ENCODE measurements around the gene NDUFS7. TPM values are rescaled to one million over a fixed set of nuclear protein-coding genes. Genes with fewer than 3 reads are reported as not detected.
A peak's percentile ranks its signal among the peaks of the same experiment; 100 is the strongest.

The NDUFS7 gene
- total RNA-seq, 1 donor from 2014 or later: 98.8 TPM

DNA sequence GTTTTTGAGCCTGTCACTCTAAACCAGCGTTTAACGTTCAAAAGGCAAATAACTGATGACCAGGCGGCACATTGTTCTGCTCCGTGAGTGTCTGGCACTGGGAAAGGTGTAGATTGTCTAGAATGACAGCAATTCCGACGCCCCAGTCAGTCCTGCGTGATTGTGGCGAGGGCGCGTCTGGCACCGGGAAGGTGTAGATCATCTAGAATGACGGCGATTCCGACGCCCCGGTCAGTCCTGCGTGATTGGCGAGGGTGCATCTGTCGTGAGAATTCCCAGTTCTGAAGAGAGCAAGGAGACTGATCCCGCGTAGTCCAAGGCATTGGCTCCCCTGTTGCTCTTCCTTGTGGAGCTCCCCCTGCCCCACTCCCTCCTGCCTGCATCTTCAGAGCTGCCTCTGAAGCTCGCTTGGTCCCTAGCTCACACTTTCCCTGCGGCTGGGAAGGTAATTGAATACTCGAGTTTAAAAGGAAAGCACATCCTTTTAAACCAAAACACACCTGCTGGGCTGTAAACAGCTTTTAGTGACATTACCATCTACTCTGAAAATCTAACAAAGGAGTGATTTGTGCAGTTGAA is 26.1 kb upstream of the NDUFS7 start:
- no peaks in the 10 kb centered on the region for H3K9me3 Mint-ChIP-seq
- peaks cover 23% of the 10 kb centered on the region for H3K36me3 Mint-ChIP-seq (ENCODE audit: low read depth)
- H3K4me3 Mint-ChIP-seq: no peak overlapping the region
- H3K27ac Mint-ChIP-seq: no peak overlapping the region
- DNase-seq (ENCODE audit: low spot score): no peak
- H3K4me1 Mint-ChIP-seq (ENCODE audit: low read depth): peaks cover 19% of the 10 kb centered on the region
- H3K27me3 Mint-ChIP-seq (ENCODE audit: insufficient read depth): no peaks in the 10 kb centered on the region
- intact Hi-C loops (cut with micrococcal nuclease): no loop called here

DNA sequence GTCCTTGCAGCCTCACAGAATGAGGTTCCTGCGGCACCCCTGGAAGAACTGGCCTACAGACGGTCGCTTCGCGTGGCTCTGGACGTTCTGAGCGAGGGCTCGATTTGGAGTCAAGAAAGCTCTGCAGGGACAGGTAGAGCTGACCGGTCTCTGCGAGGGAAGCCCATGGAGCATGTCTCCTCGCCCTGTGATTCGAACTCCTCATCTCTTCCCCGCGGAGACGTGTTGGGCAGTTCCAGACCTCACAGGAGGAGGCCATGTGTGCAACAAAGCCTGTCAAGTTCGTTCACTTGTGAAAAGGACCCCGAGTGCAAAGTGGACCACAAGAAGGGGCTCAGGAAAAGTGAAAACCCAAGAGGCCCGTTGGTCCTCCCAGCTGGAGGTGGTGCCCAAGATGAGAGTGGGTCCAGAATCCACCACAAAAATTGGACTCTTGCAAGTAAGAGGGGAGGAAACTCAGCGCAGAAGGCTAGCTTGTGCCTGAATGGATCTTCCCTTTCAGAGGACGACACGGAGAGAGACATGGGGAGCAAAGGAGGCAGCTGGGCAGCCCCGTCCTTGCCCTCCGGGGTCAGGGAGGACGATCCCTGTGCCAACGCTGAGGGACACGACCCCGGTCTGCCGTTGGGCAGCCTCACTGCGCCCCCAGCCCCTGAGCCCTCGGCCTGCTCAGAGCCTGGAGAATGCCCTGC is 23.4 kb upstream of the NDUFS7 start:
- H3K27ac Mint-ChIP-seq: no peak overlapping the region
- no peaks in the 10 kb centered on the region for H3K9me3 Mint-ChIP-seq
- no peaks in the 10 kb centered on the region for H3K27me3 Mint-ChIP-seq (ENCODE audit: insufficient read depth)
- no peak overlapping the region for H3K4me3 Mint-ChIP-seq
- peaks cover 39% of the 10 kb centered on the region for H3K4me1 Mint-ChIP-seq (ENCODE audit: low read depth)
- peaks cover 27% of the 10 kb centered on the region for H3K36me3 Mint-ChIP-seq (ENCODE audit: low read depth)
- no peak for DNase-seq (ENCODE audit: low spot score)
- intact Hi-C loops (cut with micrococcal nuclease): no loop called here

DNA sequence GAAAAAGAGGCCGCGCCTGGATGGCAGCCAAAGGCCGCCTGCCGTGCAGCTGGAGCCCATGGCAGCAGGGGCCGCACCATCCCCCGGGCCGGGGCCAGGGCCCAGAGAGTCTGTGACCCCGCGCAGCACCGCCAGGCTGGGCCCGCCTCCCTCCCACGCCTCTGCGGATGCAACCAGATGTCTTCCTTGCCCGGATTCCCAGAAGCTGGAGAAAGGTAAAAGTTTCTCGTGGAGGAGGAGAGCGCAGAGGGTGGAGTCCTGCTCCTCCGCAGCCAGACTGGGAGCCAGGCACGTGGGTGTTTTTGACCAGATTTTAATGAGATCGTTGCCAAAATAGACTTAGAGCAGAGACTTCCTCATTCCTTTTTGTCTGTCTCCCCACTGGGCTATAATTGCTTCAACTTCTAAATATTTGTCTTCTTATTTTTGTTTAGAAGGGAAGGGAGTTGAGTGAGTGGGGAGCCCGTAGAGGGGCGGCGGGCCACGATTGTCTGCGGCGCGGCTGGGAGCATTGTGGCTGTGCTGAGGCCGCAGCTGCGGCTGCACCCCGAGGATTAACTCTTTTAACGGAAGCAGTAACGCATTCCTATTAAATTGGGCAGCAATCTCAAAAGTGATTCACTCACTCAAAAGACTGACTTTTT is 22.8 kb upstream of the NDUFS7 start:
- peaks cover 25% of the 10 kb centered on the region for H3K36me3 Mint-ChIP-seq (ENCODE audit: low read depth)

DNA sequence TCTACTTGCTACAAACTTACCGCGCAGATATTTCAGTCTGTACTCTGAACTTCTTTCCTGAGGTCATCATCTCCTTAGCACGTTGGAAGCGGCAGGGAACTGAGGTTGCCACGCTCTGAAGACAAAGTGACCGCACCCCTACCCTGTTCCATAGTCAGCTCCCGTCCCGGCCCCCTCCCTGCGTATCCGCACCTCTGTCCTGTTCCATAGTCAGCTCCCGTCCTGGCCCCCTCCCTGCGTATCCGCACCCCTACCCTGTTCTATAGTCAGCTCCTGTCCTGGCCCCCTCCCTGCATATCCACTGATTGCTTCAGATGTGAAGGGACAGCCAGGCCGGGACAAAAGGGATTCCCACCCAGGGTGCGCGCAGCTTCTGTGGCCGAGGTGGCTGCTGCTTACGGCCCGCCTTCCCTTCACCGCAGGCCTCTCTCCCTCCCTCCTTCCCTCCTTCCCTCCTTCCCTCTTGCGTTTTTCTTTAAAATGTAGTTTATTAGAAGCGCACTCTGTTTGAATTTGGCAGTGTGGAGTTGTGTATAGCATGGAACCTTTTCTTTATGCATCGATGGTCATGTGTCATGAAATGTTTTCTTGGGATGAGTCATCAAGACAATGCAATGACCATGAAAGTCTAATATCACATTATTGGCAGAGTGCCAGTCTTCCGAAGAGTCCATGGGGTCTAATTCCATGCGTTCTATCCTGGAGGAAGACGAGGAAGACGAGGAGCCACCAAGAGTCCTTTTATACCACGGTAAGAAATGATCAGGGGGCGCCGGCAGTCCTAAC is 21.9 kb upstream of the NDUFS7 start:
- Mint-ChIP-seq H3K9me3 (no peaks in the 10 kb centered on the region), H3K27ac (no peak overlapping the region), H3K4me3 (no peak overlapping the region), H3K36me3 (ENCODE audit: low read depth) (peaks cover 25% of the 10 kb centered on the region), H3K27me3 (ENCODE audit: insufficient read depth) (no peaks in the 10 kb centered on the region), H3K4me1 (ENCODE audit: low read depth) (peaks cover 28% of the 10 kb centered on the region)
- intact Hi-C loops (cut with micrococcal nuclease): no loop called here
- DNase-seq (ENCODE audit: low spot score): no peak

More for the DNA sequence above, 22.8 kb upstream of the NDUFS7 start:
- H3K4me3 Mint-ChIP-seq: no peak overlapping the region
- peaks cover 32% of the 10 kb centered on the region for H3K4me1 Mint-ChIP-seq (ENCODE audit: low read depth)
- intact Hi-C loops (cut with micrococcal nuclease): no loop called here
- no peak overlapping the region for H3K27ac Mint-ChIP-seq
- no peak for DNase-seq (ENCODE audit: low spot score)
- H3K27me3 Mint-ChIP-seq (ENCODE audit: insufficient read depth): no peaks in the 10 kb centered on the region
- no peaks in the 10 kb centered on the region for H3K9me3 Mint-ChIP-seq

DNA sequence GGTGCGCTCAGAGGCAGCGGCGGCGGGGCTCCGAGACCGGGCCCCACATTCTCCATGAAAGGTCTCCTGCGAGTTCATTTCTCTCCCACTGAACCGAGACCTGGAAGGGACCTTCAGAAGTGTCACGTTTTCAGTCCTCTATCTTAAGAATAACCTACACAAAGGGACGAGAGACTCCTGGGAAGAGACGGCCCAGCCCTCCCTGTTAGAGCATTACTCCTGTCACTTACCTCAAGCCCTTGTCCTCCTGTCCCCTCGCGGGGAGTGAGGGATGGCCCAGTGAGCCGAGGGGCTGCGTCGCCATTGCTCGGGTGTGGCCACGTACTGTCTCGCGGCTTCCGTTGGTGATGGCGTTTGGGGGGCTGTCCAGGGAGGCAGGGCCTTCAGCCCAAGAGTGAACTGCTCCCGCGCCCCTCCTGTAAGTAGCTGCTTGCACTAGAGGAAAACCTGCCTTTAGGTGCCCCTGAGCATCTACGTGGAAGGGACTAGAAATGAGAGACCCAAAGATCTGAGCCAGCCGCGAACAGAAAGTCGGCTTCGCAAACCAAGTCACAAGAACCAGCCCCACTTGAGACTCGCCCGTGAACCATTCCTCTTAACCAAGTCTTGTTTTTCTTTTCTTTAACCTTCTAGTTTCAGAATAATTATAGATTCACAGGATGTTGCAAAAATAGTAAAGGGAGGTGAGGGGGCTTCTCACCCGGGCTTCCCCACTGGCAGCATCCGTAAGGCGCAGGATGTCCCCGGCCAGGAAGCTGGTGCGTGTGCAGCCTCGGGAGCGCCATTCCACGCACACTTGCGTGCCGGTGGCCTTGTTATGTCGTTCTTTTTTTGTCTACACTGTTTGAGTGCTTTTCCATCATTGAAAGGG is 21.1 kb upstream of the NDUFS7 start:
- intact Hi-C loops (cut with micrococcal nuclease): no loop called here
- Mint-ChIP-seq H3K27ac (no peak overlapping the region), H3K27me3 (ENCODE audit: insufficient read depth) (no peaks in the 10 kb centered on the region), H3K9me3 (no peaks in the 10 kb centered on the region), H3K36me3 (ENCODE audit: low read depth) (peaks cover 22% of the 10 kb centered on the region), H3K4me3 (no peak overlapping the region), H3K4me1 (ENCODE audit: low read depth) (peaks cover 28% of the 10 kb centered on the region)
- DNase-seq (ENCODE audit: low spot score): no peak

DNA sequence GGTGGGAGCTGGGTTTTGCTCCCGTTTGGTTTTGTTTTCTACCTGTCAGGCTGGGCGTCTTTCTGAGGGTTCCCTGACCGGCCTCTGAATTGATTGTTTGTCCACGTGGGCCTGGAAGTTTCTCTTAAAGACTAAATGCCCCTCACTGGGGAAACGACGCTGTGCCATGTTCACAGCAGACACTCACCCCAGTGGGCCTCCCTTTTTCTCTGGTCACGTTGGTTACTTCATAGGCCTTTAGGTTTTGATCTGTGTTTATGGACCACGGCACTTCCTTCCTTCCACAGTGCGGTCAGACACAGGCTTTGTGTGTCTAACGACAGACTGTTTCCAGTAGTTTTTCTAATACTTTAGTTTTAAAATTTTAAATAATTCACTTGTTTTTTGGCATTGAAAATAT is 20.1 kb upstream of the NDUFS7 start:
- peaks cover 15% of the 10 kb centered on the region for H3K36me3 Mint-ChIP-seq (ENCODE audit: low read depth)
- H3K9me3 Mint-ChIP-seq: no peaks in the 10 kb centered on the region
- no peaks in the 10 kb centered on the region for H3K27me3 Mint-ChIP-seq (ENCODE audit: insufficient read depth)
- H3K27ac Mint-ChIP-seq: peak overlapping the region; percentile 71
- peak overlapping the region; percentile 63 for H3K4me3 Mint-ChIP-seq
- H3K4me1 Mint-ChIP-seq (ENCODE audit: low read depth): peaks cover 28% of the 10 kb centered on the region
- intact Hi-C loops (cut with micrococcal nuclease): no loop called here
- DNase-seq (ENCODE audit: low spot score): no peak

DNA sequence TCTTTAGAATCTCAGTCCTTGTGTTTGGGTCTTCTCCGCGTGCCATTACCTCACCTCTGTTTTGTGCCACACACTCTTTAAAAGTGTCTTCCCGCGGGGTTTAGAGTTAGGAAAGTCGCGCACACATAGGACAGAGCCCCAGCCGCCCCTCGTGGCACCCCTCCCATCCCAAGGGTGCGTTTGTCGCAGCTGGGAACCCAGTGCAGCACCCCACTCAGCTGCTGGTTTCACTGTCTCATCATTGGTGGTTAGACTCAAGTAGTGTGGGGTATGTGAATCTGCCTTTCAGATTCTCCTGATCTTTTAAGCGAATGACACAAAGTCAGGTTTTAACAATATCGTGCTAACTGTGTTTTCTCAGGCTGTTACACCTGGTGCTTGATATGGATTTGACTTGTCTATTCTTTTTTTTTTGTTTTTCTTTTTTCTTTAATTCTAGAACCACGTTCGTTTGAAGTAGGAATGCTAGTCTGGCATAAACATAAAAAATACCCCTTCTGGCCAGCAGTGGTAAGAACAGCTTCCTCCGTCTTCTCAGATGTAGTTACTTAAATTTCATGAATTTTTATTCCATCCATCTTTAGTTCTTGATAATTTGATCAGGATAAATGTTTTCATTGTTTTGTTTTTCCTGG is 19.5 kb upstream of the NDUFS7 start:
- H3K4me3 Mint-ChIP-seq: peak overlapping the region; percentile 55
- intact Hi-C loops (cut with micrococcal nuclease): loop anchor here (1.0 kb wide), 1 partner anchor 49 kb away; no protein-coding TSS in a partner anchor
- H3K27ac Mint-ChIP-seq: peak overlapping the region; percentile 71
- H3K27me3 Mint-ChIP-seq (ENCODE audit: insufficient read depth): no peaks in the 10 kb centered on the region
- H3K4me1 Mint-ChIP-seq (ENCODE audit: low read depth): peaks cover 28% of the 10 kb centered on the region
- peaks cover 15% of the 10 kb centered on the region for H3K36me3 Mint-ChIP-seq (ENCODE audit: low read depth)
- DNase-seq (ENCODE audit: low spot score): no peak
- no peaks in the 10 kb centered on the region for H3K9me3 Mint-ChIP-seq

DNA sequence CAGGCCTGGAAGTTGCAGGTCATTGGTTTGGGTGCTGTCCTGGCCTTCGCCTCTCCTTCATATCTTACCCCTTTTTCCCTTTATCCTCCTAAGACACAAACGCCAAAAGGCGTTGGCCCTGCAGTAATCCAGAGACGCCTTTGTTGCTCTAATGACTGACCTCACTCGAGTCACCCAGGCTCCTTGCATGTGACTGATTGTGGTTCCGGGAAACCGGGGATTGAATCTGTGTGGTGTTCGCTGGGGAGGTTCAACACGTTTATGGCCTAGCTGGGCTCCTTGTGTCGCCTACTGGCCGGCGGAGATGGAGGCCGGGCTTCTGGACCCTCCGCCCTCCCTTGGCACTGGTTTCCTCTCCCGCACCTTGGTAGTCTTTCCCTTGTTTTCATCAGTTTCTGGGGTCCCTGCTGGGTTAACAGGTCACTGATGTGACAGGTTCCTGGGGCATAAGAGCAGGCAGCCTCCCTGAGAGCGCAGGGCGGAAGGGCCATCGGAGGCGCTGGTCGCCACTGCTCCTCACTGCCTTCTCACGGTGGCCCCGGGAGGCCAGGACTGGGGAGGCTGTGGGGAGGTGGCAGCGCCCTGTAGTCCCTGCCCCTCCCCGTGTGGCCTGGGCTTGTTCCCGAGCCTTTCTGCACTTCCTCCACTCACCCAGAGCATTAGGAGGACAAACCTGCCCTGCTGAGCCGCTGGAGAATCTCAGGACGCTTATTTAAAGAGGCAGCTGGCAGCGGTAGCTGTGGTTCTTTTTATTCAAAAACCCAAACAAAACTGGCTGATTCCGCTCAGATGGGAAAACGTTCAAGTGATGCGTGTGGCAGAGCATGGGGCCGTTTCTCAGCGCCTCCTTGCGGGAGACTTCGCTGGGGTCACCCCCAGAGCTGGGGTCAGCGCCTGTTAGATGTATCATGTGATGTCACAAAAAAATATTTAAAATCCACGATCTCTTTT is 18.1 kb upstream of the NDUFS7 start:
- intact Hi-C loops (cut with micrococcal nuclease): no loop called here
- DNase-seq (ENCODE audit: low spot score): no peak
- peaks cover 28% of the 10 kb centered on the region for H3K4me1 Mint-ChIP-seq (ENCODE audit: low read depth)
- H3K9me3 Mint-ChIP-seq: no peaks in the 10 kb centered on the region
- H3K4me3 Mint-ChIP-seq: no peak overlapping the region
- no peak overlapping the region for H3K27ac Mint-ChIP-seq
- H3K27me3 Mint-ChIP-seq (ENCODE audit: insufficient read depth): no peaks in the 10 kb centered on the region
- H3K36me3 Mint-ChIP-seq (ENCODE audit: low read depth): peaks cover 10% of the 10 kb centered on the region

DNA sequence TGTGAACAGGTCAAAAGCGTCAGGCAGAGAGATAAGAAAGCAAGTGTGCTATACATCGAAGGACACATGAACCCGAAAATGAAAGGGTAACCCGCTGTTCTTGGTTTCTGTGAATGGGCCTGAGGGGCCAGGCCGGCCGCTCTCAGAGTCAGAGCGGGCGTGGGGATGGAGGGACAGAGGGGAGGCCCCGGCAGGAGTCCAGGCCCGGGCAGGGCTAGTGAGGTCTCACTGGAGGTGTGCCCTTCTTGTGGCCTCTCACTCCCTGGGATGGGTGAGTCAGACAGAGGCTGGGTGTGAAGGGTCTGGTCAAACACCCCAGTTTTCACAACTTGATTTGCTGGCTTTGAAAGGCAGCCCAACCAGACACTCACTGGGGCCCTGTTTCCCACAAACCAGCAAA is 17.4 kb upstream of the NDUFS7 start:
- no peaks in the 10 kb centered on the region for H3K27me3 Mint-ChIP-seq (ENCODE audit: insufficient read depth)
- H3K4me3 Mint-ChIP-seq: no peak overlapping the region
- H3K4me1 Mint-ChIP-seq (ENCODE audit: low read depth): peaks cover 28% of the 10 kb centered on the region
- H3K36me3 Mint-ChIP-seq (ENCODE audit: low read depth): peaks cover 10% of the 10 kb centered on the region
- H3K9me3 Mint-ChIP-seq: no peaks in the 10 kb centered on the region
- intact Hi-C loops (cut with micrococcal nuclease): no loop called here
- no peak overlapping the region for H3K27ac Mint-ChIP-seq
- DNase-seq (ENCODE audit: low spot score): no peak

DNA sequence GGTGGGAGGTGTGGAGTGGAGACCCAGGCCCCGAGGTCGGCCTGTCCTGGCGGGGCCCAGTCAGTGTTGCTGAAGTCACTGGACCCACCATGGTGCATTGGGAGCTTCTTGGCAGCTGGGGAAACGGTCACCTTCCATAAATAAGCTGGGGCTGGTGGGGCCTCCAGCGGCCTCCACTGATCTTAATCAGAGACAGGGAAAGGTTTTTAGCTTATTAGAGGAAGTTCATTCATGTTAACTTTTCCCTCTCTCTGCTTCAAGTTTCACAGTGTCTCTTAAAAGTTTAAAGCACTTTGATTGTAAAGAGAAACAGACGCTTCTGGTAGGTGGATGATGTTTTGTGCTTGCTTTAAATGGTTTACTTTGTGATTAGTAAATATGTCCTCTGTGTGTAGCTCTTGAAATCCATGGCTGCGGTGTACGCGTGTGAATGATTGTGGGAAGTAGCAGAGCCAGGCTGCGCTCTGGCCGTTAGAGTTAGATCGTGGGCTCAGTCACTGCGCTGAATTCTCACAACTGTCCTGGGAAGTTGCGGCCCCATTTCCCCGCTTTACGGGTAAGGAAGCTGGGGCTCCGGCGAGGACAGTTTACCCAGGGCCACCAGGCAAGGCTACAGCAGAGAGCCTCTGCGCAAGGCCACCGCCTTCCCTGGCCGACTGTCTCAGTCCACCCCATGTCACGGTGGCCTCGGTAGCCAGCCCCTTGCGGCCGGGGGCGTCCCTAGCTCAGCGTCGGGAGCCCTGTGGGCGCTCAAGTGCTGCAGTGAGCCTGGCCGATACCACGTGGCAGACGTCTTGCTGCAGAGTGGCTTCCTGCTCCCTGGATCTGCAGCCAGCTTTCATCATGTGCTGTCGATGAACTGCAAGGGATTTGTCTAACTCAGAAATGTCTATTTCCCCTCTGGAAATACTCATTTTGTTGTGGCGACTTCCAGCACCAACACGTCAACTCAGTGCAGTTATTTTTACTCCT is 16.5 kb upstream of the NDUFS7 start:
- no peaks in the 10 kb centered on the region for H3K9me3 Mint-ChIP-seq
- H3K4me1 Mint-ChIP-seq (ENCODE audit: low read depth): peaks cover 25% of the 10 kb centered on the region
- H3K36me3 Mint-ChIP-seq (ENCODE audit: low read depth): peaks cover 7% of the 10 kb centered on the region
- H3K4me3 Mint-ChIP-seq: no peak overlapping the region
- no peaks in the 10 kb centered on the region for H3K27me3 Mint-ChIP-seq (ENCODE audit: insufficient read depth)
- no peak for DNase-seq (ENCODE audit: low spot score)
- intact Hi-C loops (cut with micrococcal nuclease): no loop called here
- H3K27ac Mint-ChIP-seq: no peak overlapping the region
